Heart left ventricle (tissue), 16 donors: Measurements from ENCODE around the gene TERT. TPM values are rescaled to one million over a fixed set of nuclear protein-coding genes. Genes with fewer than 3 reads are reported as not detected.

Experiments
- ATAC-seq, 4 donors: fragments of 200-7000 bp; cut with Tn5 transposase; one replicate each; pipeline ENCODE4 v1.9.1; 2020 to 2022; ENCODE audit warnings: moderate library complexity in 4 of 4, mild to moderate bottlenecking in 3 of 4, moderate number of reproducible peaks in 1 of 4
- DNase-seq, 5 donors: peaks; one replicate each; pipeline ENCODE4 v3.0.0-alpha.2; 2020
- H3K27ac ChIP-seq, 12 donors: fragments of 200-600 bp; sonication (generic) in 4 of 12; one replicate each; pipeline versions ENCODE4 v1.5.0 to v1.8.0; 2016 to 2022; ENCODE audit warnings: mild to moderate bottlenecking in 2 of 12
- H3K27me3 ChIP-seq, 9 donors: fragments of 200-600 bp; sonication (generic) in 2 of 9; one replicate each; pipeline versions ENCODE4 v1.5.1 to v1.8.0; 2016 to 2022; ENCODE audit warnings: mild to moderate bottlenecking in 3 of 9
- H3K36me3 ChIP-seq, 9 donors: fragments of 200-600 bp; sonication (generic) in 2 of 9; one replicate each; pipeline versions ENCODE4 v1.5.0 to v1.8.0; 2018 to 2022; ENCODE audit warnings: mild to moderate bottlenecking in 2 of 9
- H3K4me1 ChIP-seq, 12 donors: fragments of 200-600 bp; sonication (generic) in 4 of 12; one replicate each; pipeline versions ENCODE4 v1.5.0 to v1.8.0; 2016 to 2022; ENCODE audit warnings: mild to moderate bottlenecking in 3 of 12
- H3K4me3 ChIP-seq, 12 donors: fragments of 200-600 bp; sonication (generic) in 4 of 12; one replicate each; pipeline versions ENCODE4 v1.5.0 to v1.8.0; 2017 to 2022; ENCODE audit warnings: mild to moderate bottlenecking in 9 of 12, moderate library complexity in 4 of 12
- H3K9me3 ChIP-seq, 12 donors: fragments of 200-600 bp; sonication (generic) in 4 of 12; one replicate each; pipeline versions ENCODE4 v1.5.0 to v1.8.0; 2016 to 2022; ENCODE audit warnings: mild to moderate bottlenecking in 1 of 12
- CTCF ChIP-seq, 12 donors: fragments of 200-600 bp; sonication (generic) in 4 of 12; IDR thresholded peaks; one replicate each; pipeline versions ENCODE4 v1.5.0 to v1.8.0; 2018 to 2022; ENCODE audit warnings: antibody characterized with exemption in 12 of 12, mild to moderate bottlenecking in 5 of 12
- POLR2A ChIP-seq, 2 donors: fragments of 450-650 bp; IDR thresholded peaks; one replicate each; pipeline ENCODE4 v1.6.1; 2017; ENCODE audit warnings: antibody characterized with exemption in 2 of 2, mild to moderate bottlenecking in 2 of 2, moderate library complexity in 2 of 2
- WGBS, 4 donors: extraction: QIAGEN DNeasy Blood & Tissue Kit in 2 of 4; methylation state at CpG; one replicate each; pipeline versions ENCODE4 v1.1.5 to v1.1.7; 2013 to 2018; 5-methylcytosine and 5-hydroxymethylcytosine counted together
- intact Hi-C, 10 donors: fragments of 100-400 bp; cut with DNase I; formaldehyde crosslinking; loops; one replicate each; pipeline versions ENCODE4 v1.11.1 to v1.14.2; 2022
- polyA plus RNA-seq, 2 donors: library from polyadenylated mRNA; stranded (reverse); fragments of 200-250 nt; gene quantifications; one replicate each; pipeline ENCODE4 v1.2.3, GENCODE V29; 2013
- total RNA-seq, 9 donors: library from RNA; depleted of rRNA in 2 of 9; stranded (reverse); fragments of >200 nt in 2 of 9; fragmentation: NEBNext Ultra II Directional in 3 of 9; extraction: Animal tissue kit (Norgen Biotek cat#: 25700) in 3 of 9; gene quantifications; one replicate each; pipeline versions ENCODE4 v1.1.0 to v1.2.4, GENCODE V29; 2016 to 2023
- donor health status: ischemic (EF 13 %, LVEDD 7.1; RV severe dilation, severe dysfunction).
- donor health status: healthy with polysubstance abuse.
- donor health status: DM: no; HTN: yes; CAD: no.
- donor health status: DM: no; HTN: no; CAD: no.
- donor health status: ischemic (EF 25% LVEDD 6.9; RV normal size, moderate dysfunction).
- donor health status: ischemic (EF 25% LVEDD 5.7; RV mildly dilated, moderate dysfunction).
- donor health status: healthy.
- donor health status: DM: yes; HTN: yes; CAD: no.
- donor health status: ischemic (EF 35%, LVEDD 5.7; RV mildly dilated, moderate dysfunction).
- donor health status: nonischemic (EF 11% LVEDD 7.7; RV severe dilation, severe dysfunction).
- donor health status: DM: yes; HTN: yes; CAD: no.
- donor health status: PGD.
- donor health status: ischemic (EF 29% LVEDD 5.4; RV normal size, mild dysfunction).
- donor health status: nonischemic (EF 23%, LVEDD 6.1; RV moderate dilation, normal function).

Gene TERT
- total and polyA plus RNA-seq, 11 donors, result not detected

DNA sequence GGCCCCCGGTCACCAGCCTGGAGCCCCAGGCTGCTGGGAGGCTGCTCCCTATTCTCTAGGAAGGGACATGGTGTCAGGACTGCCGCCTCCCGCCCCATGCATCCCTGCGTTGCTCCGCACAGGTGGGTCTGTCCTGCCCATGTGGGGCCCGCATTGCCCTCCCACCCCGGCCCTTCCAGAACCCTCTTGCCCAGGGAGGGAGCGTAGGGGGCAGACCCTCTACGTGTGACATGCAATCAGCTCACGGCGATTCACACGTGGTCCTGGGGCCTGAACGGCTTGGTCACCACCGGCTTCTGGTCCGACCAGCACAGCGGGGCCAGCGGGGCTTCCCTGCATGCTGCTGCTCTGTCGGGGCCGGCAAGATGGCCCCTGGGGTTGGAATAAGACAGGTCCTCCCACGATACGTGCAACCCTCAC, 84.0 kb downstream of the TERT start:
- intact Hi-C loops, result no loop called here
- ATAC-seq, result no peak
- Histone ChIP-seq H3K27ac (no peak overlapping the region), H3K27me3 (peaks cover 0 to 19% (median 2%) of the 10 kb centered on the region in 9 donors), H3K4me3 (no peak overlapping the region), H3K4me1 (no peaks in the 10 kb centered on the region), H3K9me3 (no peaks in the 10 kb centered on the region), H3K36me3 (no peaks in the 10 kb centered on the region)
- DNase-seq, result peak in 2 of 5 donors; percentile 13 to 40
- WGBS, 4 donors, result 76 to 86% (median 83%) methylated on average over 10 to 21 of the region's 21 CpGs
- TF ChIP-seq CTCF (IDR thresholded peaks at IDR 0.05) (no peak), POLR2A (IDR thresholded peaks at IDR 0.05) (no peak)

DNA sequence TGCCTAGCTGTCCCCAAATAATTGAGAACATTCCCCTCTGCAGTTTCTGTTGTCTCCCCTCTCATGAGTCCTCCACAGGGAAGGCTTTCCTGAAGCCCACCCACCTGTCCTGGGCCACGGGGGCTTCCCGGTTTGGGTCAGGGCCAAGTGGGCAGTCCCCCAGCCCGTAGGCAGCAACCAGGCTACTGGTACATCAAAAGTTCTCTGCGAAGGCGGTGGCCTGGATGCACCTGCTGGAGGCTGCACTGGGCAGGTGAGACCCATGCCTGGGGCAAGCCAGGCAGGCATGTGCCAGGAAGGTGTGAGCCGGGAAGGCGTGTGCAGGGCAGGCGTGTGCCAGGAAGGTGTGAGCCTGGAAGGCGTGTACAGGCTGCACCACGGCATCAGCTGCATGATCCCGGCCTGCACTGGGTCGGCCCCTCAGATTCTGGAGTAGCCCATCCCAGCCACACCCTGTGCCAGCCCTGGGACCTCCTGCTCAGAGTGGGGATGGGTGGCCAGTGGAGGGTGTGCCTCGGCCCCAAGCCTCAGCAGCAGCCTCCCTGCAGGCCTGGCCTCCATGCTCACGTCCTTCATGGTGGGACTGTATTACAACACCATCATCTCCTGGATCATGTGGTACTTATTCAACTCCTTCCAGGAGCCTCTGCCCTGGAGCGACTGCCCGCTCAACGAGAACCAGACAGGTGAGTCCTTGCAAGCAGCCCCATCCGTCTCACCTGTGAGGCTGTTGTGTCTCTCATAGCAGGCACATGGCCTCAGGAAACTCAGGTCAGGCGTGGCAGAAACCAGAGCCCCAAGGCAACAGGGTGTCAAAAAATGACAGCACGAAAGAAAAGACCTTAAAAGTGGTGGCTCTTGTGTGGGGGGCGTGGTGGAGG, 84.7 kb downstream of the TERT start:
- Histone ChIP-seq H3K4me3 (no peak overlapping the region), H3K27ac (no peak overlapping the region), H3K9me3 (no peaks in the 10 kb centered on the region), H3K36me3 (no peaks in the 10 kb centered on the region), H3K4me1 (no peaks in the 10 kb centered on the region), H3K27me3 (peaks cover 0 to 24% (median 2%) of the 10 kb centered on the region in 9 donors)
- peak in 2 of 5 donors; percentile 8 to 55 for DNase-seq
- intact Hi-C loops, result no loop called here
- no peak for TF ChIP-seq POLR2A (IDR thresholded peaks at IDR 0.05)
- TF ChIP-seq CTCF (IDR thresholded peaks at IDR 0.05), result no peak
- ATAC-seq, result no peak
- WGBS, 4 donors, result 81 to 87% (median 86%) methylated on average over 21 of the region's 21 CpGs

DNA sequence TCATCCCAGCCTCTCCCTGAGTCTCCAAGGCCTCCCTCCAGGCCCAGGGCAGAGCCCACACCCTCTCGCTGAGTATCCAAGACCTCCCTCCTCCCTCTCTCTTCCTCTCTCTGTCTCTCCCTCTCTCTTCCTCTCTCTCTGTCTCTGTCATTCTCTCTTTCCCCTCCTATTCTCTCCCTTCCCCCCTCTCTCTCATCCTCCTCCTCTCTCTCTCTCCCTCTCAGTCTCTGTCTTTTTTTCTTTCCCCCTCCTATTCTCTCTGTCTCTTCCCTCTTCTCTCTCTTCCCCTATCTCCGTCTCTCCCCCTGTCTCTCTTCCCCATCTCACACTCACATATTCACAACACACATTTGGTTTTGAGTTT, 85.4 kb downstream of the TERT start:
- TF ChIP-seq CTCF (IDR thresholded peaks at IDR 0.05) (no peak), POLR2A (IDR thresholded peaks at IDR 0.05) (no peak)
- Histone ChIP-seq H3K36me3 (no peaks in the 10 kb centered on the region), H3K4me3 (no peak overlapping the region), H3K9me3 (no peaks in the 10 kb centered on the region), H3K4me1 (no peaks in the 10 kb centered on the region), H3K27me3 (peaks cover 0 to 26% (median 2%) of the 10 kb centered on the region in 9 donors), H3K27ac (no peak overlapping the region)
- no peak for ATAC-seq
- 43 to 69% (median 63%) methylated on average over 2 of the region's 2 CpGs for WGBS, 4 donors
- intact Hi-C loops, result no loop called here
- no peak for DNase-seq

DNA sequence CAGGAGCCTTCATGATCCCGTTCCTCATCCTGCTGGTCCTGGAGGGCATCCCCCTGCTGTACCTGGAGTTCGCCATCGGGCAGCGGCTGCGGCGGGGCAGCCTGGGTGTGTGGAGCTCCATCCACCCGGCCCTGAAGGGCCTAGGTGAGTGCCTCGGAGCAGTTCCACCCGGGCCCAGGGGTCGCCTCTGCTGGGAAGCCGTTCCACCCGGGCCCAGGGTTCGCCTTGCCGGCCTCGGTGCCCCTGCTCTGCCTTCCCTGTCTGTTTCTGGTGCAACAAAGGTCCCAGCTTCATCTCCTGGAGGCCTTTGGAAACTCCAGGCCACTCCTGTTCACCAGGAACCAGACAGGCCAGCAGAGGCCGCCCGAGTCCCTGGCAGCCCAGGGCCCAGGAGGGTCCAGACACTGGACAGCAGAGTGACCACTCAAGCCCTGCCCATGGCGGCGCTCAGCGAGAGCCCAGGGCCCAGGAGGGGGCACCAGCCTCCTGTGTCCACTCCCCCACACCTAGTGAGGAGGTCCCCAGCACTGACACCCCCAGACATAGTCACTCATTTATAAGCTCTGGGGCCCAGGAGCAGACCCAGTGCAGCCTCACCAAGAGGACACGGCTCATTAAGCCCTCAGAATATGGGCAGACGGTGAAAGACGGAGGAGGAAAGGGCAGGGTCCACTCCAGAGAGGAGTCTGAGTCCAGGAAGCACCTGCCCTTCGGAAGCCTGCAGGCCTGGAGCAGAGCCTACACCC, 86.0 kb downstream of the TERT start:
- H3K4me3 ChIP-seq, result no peak overlapping the region
- no peak for TF ChIP-seq POLR2A (IDR thresholded peaks at IDR 0.05)
- TF ChIP-seq CTCF (IDR thresholded peaks at IDR 0.05), result peak in 5 of 12 donors; percentile 13 to 37 (median 34)
- no peaks in the 10 kb centered on the region for H3K4me1 ChIP-seq
- DNase-seq (peak in 2 of 5 donors; percentile 26 to 52), ATAC-seq (peak in 1 of 4 donors; percentile 6)
- H3K27ac ChIP-seq, result no peak overlapping the region
- intact Hi-C loops, result no loop called here
- H3K9me3 ChIP-seq, result no peaks in the 10 kb centered on the region
- 62 to 85% (median 76%) methylated on average over 7 to 24 of the region's 24 CpGs for WGBS, 4 donors
- no peaks in the 10 kb centered on the region for H3K36me3 ChIP-seq
- H3K27me3 ChIP-seq, result peaks cover 0 to 29% (median 2%) of the 10 kb centered on the region in 9 donors
